ENCODE measurements around the gene RNF152. TPM values are rescaled to one million over a fixed set of nuclear protein-coding genes. Genes with fewer than 3 reads are reported as not detected.
A peak's percentile ranks its signal among the peaks of the same experiment; 100 is the strongest.

The RNF152 gene
- total and polyA plus RNA-seq, 2 of the 13 experiments (the other 11 are each of a cell fraction or from before 2014, with no cell fraction given), result 0.04 TPM; not detected in 1

GRCh38 chr18:61935362-61935761 is 42.6 kb upstream of the RNF152 start:
- Histone ChIP-seq H3K9me3 (ENCODE audit: low read length) (no peaks in the 10 kb centered on the region), H3K79me2 (ENCODE audit: insufficient read depth, low read length) (no peaks in the 10 kb centered on the region), H3K4me3 (replicated peaks in 1 of 3; ENCODE audit: insufficient read depth in 1 of 3, low read depth in 2 of 3, low read length in 3 of 3) (no peak overlapping the region), H3K27me3 (ENCODE audit: control insufficient read depth in 1 of 2, insufficient read depth in 2 of 2, low read length in 2 of 2) (peaks cover 0 to 11% of the 10 kb centered on the region in 2 experiments; a peak in 2 of 5 replicates), H3K4me1 (ENCODE audit: insufficient read depth, low read length) (no peaks in the 10 kb centered on the region), H4K20me1 (ENCODE audit: insufficient read depth, low read length) (no peaks in the 10 kb centered on the region), H3K9ac (ENCODE audit: insufficient read depth, low read depth, low read length) (no peak overlapping the region), H2AFZ (ENCODE audit: low read length) (no peak overlapping the region), H3K27ac (ENCODE audit: extremely low read length, insufficient read depth, low read length) (no peak overlapping the region), H3K36me3 (replicated peaks in 1 of 2; ENCODE audit: control insufficient read depth in 1 of 2, insufficient read depth in 2 of 2, low read length in 2 of 2) (no peaks in the 10 kb centered on the region), H3K4me2 (ENCODE audit: low read depth, low read length) (no peak overlapping the region)
- 0% methylated on average over 3 of the region's 3 CpGs for WGBS (ENCODE audit: low lambda C conversion rate)
- POLR2A ChIA-PET, result no interaction called here
- intact Hi-C loops (cut with micrococcal nuclease; ENCODE audit: unreplicated experiment), result no loop called here
- no peak for DNase-seq (ENCODE audit: low spot score)
- CTCF ChIA-PET (ENCODE audit: low intra/inter-chr PET ratio, low total read pairs), result no interaction called here
- no peak for ATAC-seq
- in situ Hi-C loops (cut with HindIII; ENCODE audit: extremely low pct_ligation_motif_present, low pct_unique_long_range_greater_than_20kb), result no loop called here
- no peak for FAIRE-seq
- no peak for TF ChIP-seq THAP7 (CRISPR knock-in tag; IDR thresholded peaks at IDR 0.05)
- no peak for TF ChIP-seq BCL6 (CRISPR knock-in tag; IDR thresholded peaks at IDR 0.05)
- BruUV-seq (replicated peaks), result no TSS peak

GRCh38 chr18:61931654-61932379 is 39.0 kb upstream of the RNF152 start:
- H3K9me3 ChIP-seq (ENCODE audit: low read length), result no peaks in the 10 kb centered on the region
- no TSS peak for BruUV-seq (replicated peaks)
- no peaks in the 10 kb centered on the region for H3K79me2 ChIP-seq (ENCODE audit: insufficient read depth, low read length)
- DNase-seq (ENCODE audit: low spot score) (no peak), FAIRE-seq (no peak), ATAC-seq (no peak)
- no peak overlapping the region for H3K9ac ChIP-seq (ENCODE audit: insufficient read depth, low read depth, low read length)
- H3K27me3 ChIP-seq (ENCODE audit: control insufficient read depth in 1 of 2, insufficient read depth in 2 of 2, low read length in 2 of 2), result peaks cover 0 to 3% of the 10 kb centered on the region in 2 experiments; a peak in 1 of 5 replicates
- H3K36me3 ChIP-seq (replicated peaks in 1 of 2; ENCODE audit: control insufficient read depth in 1 of 2, insufficient read depth in 2 of 2, low read length in 2 of 2), result no peaks in the 10 kb centered on the region
- no peak overlapping the region for H3K4me3 ChIP-seq (replicated peaks in 1 of 3; ENCODE audit: insufficient read depth in 1 of 3, low read depth in 2 of 3, low read length in 3 of 3)
- H3K4me1 ChIP-seq (ENCODE audit: insufficient read depth, low read length), result no peaks in the 10 kb centered on the region
- POLR2A ChIA-PET, result no interaction called here
- intact Hi-C loops (cut with micrococcal nuclease; ENCODE audit: unreplicated experiment), result no loop called here
- 35% methylated on average over 5 of the region's 6 CpGs for WGBS (ENCODE audit: low lambda C conversion rate)
- H3K4me2 ChIP-seq (ENCODE audit: low read depth, low read length), result no peak overlapping the region
- no peaks in the 10 kb centered on the region for H4K20me1 ChIP-seq (ENCODE audit: insufficient read depth, low read length)
- H2AFZ ChIP-seq (ENCODE audit: low read length), result no peak overlapping the region
- CTCF ChIA-PET (ENCODE audit: low intra/inter-chr PET ratio, low total read pairs), result no interaction called here
- TF ChIP-seq ZUFSP (CRISPR knock-in tag; IDR thresholded peaks at IDR 0.05; ENCODE audit: borderline replicate concordance) (no peak), ZNF12 (CRISPR knock-in tag; IDR thresholded peaks at IDR 0.05) (peak; percentile 87), ZBTB46 (CRISPR knock-in tag; IDR thresholded peaks at IDR 0.05; ENCODE audit: borderline replicate concordance) (no peak)
- in situ Hi-C loops (cut with HindIII; ENCODE audit: extremely low pct_ligation_motif_present, low pct_unique_long_range_greater_than_20kb), result no loop called here
- H3K27ac ChIP-seq (ENCODE audit: extremely low read length, insufficient read depth, low read length), result no peak overlapping the region
